HepG2 (cell line): ENCODE results near the gene PRR30. TPM values are rescaled to one million over a fixed set of nuclear protein-coding genes. Genes with fewer than 3 reads are reported as not detected.

ENCODE experiments used
- ELF3 ChIP-seq: IDR thresholded peaks from 2 replicates; pipeline ENCODE4 v1.6.1; 2016; ENCODE audit warnings: missing genetic modification reagents, missing compliant biosample characterization
- GRHL1 ChIP-seq: sonication (generic); formaldehyde crosslinking; conservative IDR thresholded peaks from 2 replicates; pipeline ENCODE4 v1.8.0; 2022; ENCODE audit warnings: missing genetic modification reagents
- KMT2A ChIP-seq: sonication (generic); formaldehyde crosslinking; IDR thresholded peaks from 2 replicates; pipeline ENCODE4 v1.4.0; 2020; ENCODE audit warnings: missing genetic modification reagents
- NCOA1 ChIP-seq: sonication (generic); formaldehyde crosslinking; IDR thresholded peaks from 2 replicates; pipeline ENCODE4 v1.9.0; 2021; ENCODE audit warnings: missing genetic modification reagents
- NONO ChIP-seq, 2 experiments: fragments of 450-650 bp in 1 of 2; sonication (generic) in 1 of 2; formaldehyde crosslinking in 1 of 2; IDR thresholded peaks in 1 of 2; conservative IDR thresholded peaks in 1 of 2; 2 replicates each; pipeline versions ENCODE4 v1.6.1 to v1.8.0; 2017 to 2022; ENCODE audit warnings: mild to moderate bottlenecking in 1 of 2, missing genetic modification reagents in 1 of 2, moderate library complexity in 1 of 2
- REPIN1 ChIP-seq: sonication (generic); formaldehyde crosslinking; IDR thresholded peaks from 2 replicates; pipeline ENCODE4 v1.8.0; 2022; ENCODE audit warnings: missing genetic modification reagents, low read depth, mild to moderate bottlenecking, borderline replicate concordance
- REST ChIP-seq, 2 experiments: IDR thresholded peaks; 2 replicates each; pipeline ENCODE4 v1.6.1; 2011 to 2012; ENCODE audit warnings: low read length in 2 of 2, borderline replicate concordance in 1 of 2, low read depth in 1 of 2, mild to moderate bottlenecking in 1 of 2, moderate library complexity in 1 of 2
- SAP130 ChIP-seq: IDR thresholded peaks from 2 replicates; pipeline ENCODE4 v1.6.1; 2016; ENCODE audit warnings: low read depth
- SIX1 ChIP-seq: sonication (generic); formaldehyde crosslinking; IDR thresholded peaks from 2 replicates; pipeline ENCODE4 v1.4.0; 2020; ENCODE audit warnings: missing genetic modification reagents, borderline replicate concordance
- SOX13 ChIP-seq, 3 experiments: fragments of 450-650 bp in 1 of 3; sonication (generic) in 1 of 3; formaldehyde crosslinking in 1 of 3; IDR thresholded peaks in 2 of 3; conservative IDR thresholded peaks in 1 of 3; 2 replicates each; pipeline versions ENCODE4 v1.5.0 to v1.6.1; 2016 to 2020; ENCODE audit warnings: antibody characterized with exemption in 1 of 3, mild to moderate bottlenecking in 1 of 3, missing compliant biosample characterization in 1 of 3, missing genetic modification reagents in 1 of 3, moderate library complexity in 1 of 3
- TARDBP ChIP-seq: sonication (generic); formaldehyde crosslinking; IDR thresholded peaks from 2 replicates; pipeline ENCODE4 v1.8.0; 2022; ENCODE audit warnings: mild to moderate bottlenecking, missing genetic modification reagents
- YEATS2 ChIP-seq: sonication (generic); formaldehyde crosslinking; IDR thresholded peaks from 2 replicates; pipeline ENCODE4 v1.4.0; 2020; ENCODE audit warnings: missing genetic modification reagents, borderline replicate concordance
- YY1 ChIP-seq: IDR thresholded peaks from 2 replicates; pipeline ENCODE4 v1.6.1; 2011; ENCODE audit warnings: low read length, low read depth, moderate library complexity, mild to moderate bottlenecking; ENCODE audit not compliant: insufficient read depth, insufficient replicate concordance
- ZNF12 ChIP-seq: sonication (generic); formaldehyde crosslinking; IDR thresholded peaks from 2 replicates; pipeline ENCODE4 v1.5.0; 2020; ENCODE audit warnings: missing genetic modification reagents
- ZNF17 ChIP-seq: sonication (generic); formaldehyde crosslinking; IDR thresholded peaks from 2 replicates; pipeline ENCODE4 v1.5.0; 2020; ENCODE audit warnings: mild to moderate bottlenecking, missing genetic modification reagents
- ZNF782 ChIP-seq: sonication (generic); formaldehyde crosslinking; IDR thresholded peaks from 2 replicates; pipeline ENCODE4 v1.4.0; 2020; ENCODE audit warnings: missing genetic modification reagents, mild to moderate bottlenecking, borderline replicate concordance
- ZSCAN29 ChIP-seq: sonication (generic); formaldehyde crosslinking; conservative IDR thresholded peaks from 2 replicates; pipeline ENCODE4 v1.4.0; 2020; ENCODE audit warnings: mild to moderate bottlenecking, missing genetic modification reagents
- ZZZ3 ChIP-seq: sonication (generic); formaldehyde crosslinking; IDR thresholded peaks from 2 replicates; pipeline ENCODE4 v1.4.0; 2020; ENCODE audit warnings: missing genetic modification reagents, mild to moderate bottlenecking, borderline replicate concordance
- polyA plus RNA-seq, 8 experiments: library from polyadenylated mRNA; depleted of rRNA in 3 of 8; stranded (reverse) in 7 of 8; unstranded in 1 of 8; fragments of >200 nt; fragmentation: Illumina TruSeq in 4 of 8; extraction: Trizol in 4 of 8; gene quantifications; 2 replicates each; pipeline versions ENCODE4 v1.2.1 to v1.2.3, GENCODE V29; 2011 to 2016; ENCODE audit warnings: low read depth in 4 of 8, missing spikeins in 1 of 8, mixed read lengths in 1 of 8; ENCODE audit not compliant: insufficient read depth in 1 of 8
- total RNA-seq, 5 experiments: library from RNA; depleted of rRNA; stranded (reverse); fragments of >200 nt; fragmentation: Illumina TruSeq; extraction: Trizol; gene quantifications; 2 replicates each; pipeline ENCODE4 v1.2.3, GENCODE V29; 2016; ENCODE audit warnings: low read depth in 1 of 5
- TF ChIP-seq, protein P1 (sequence below): sonication (generic); formaldehyde crosslinking; IDR thresholded peaks from 2 replicates; pipeline ENCODE4 v1.5.0; 2020; ENCODE audit warnings: missing genetic modification reagents

Gene PRR30
- total and polyA plus RNA-seq, 2 of the 13 experiments (the other 11 are each of a cell fraction or from before 2014, with no cell fraction given): not detected

GRCh38 chr2:27134781-27135477, 4.3 kb downstream of the PRR30 start (continued):
- TF ChIP-seq GRHL1 (CRISPR knock-in tag): no peak
- TF ChIP-seq SIX1 (CRISPR knock-in tag): 0 out of 2 replicates have a peak, but pooled peaks have one; percentile 18
- TF ChIP-seq YY1: no peak
- 0 out of 2 replicates have a peak, but pooled peaks have one; percentile 66 for TF ChIP-seq ZSCAN29 (CRISPR knock-in tag)
- peak; percentile 95; the same call in 1 of the 2 replicates for TF ChIP-seq NCOA1
- 0 out of 2 replicates have a peak, but pooled peaks have one; percentile 61 for TF ChIP-seq ZNF782 (CRISPR knock-in tag)
- TF ChIP-seq ZZZ3 (CRISPR knock-in tag): 0 out of 2 replicates have a peak, but pooled peaks have one; percentile 53
- TF ChIP-seq TARDBP (CRISPR knock-in tag): peak; percentile 70; the same call in 1 of the 2 replicates
- 0 out of 2 replicates have a peak, but pooled peaks have one; percentile 27 for TF ChIP-seq ZNF12 (CRISPR knock-in tag)
- peak; percentile 6; the same call in 1 of the 2 replicates for TF ChIP-seq SAP130 (CRISPR knock-in tag)
- peak; percentile 8; the same call in 1 of the 2 replicates for TF ChIP-seq ELF3
- TF ChIP-seq REST (IDR thresholded peaks at IDR 0.05; ENCODE audit: borderline replicate concordance in 1 of 2, low read depth in 1 of 2, low read length in 2 of 2): no peak
- 0 out of 2 replicates have a peak, but pooled peaks have one; percentile 27 for TF ChIP-seq YEATS2 (CRISPR knock-in tag)
- TF ChIP-seq ZNF17 (CRISPR knock-in tag): no peak
- TF ChIP-seq SOX13 (IDR thresholded peaks at IDR 0.05): no peak
- TF ChIP-seq SOX13 (CRISPR knock-in tag; conservative IDR thresholded peaks at IDR 0.05 in 1 of 2, IDR thresholded peaks at IDR 0.05 in 1 of 2): 0 out of 4 replicates have a peak, but pooled peaks of 1 of the 2 experiments have one; percentile 2
- no peak for TF ChIP-seq NONO (IDR thresholded peaks at IDR 0.05)
- 0 out of 2 replicates have a peak, but pooled peaks have one; percentile 39 for TF ChIP-seq NONO (CRISPR knock-in tag; conservative IDR thresholded peaks at IDR 0.05)
- peak; percentile 3; the same call in 1 of the 2 replicates for TF ChIP-seq KMT2A
- TF ChIP-seq, protein P1, sequence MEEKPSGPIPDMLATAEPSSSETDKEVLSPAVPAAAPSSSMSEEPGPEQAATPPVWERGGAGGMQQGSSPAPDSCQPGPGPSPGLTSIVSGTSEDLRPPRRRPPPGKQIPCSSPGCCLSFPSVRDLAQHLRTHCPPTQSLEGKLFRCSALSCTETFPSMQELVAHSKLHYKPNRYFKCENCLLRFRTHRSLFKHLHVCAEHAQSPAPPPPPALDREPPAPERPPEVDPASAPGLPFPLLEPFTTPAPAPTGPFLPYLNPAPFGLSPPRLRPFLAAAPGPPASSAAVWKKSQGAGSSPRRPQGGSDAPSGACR (CRISPR knock-in tag): peak; percentile 96
- TF ChIP-seq REPIN1: peak; percentile 57; the same call in 1 of the 2 replicates
